ENCODE results near the gene HS6ST3.

DNA sequence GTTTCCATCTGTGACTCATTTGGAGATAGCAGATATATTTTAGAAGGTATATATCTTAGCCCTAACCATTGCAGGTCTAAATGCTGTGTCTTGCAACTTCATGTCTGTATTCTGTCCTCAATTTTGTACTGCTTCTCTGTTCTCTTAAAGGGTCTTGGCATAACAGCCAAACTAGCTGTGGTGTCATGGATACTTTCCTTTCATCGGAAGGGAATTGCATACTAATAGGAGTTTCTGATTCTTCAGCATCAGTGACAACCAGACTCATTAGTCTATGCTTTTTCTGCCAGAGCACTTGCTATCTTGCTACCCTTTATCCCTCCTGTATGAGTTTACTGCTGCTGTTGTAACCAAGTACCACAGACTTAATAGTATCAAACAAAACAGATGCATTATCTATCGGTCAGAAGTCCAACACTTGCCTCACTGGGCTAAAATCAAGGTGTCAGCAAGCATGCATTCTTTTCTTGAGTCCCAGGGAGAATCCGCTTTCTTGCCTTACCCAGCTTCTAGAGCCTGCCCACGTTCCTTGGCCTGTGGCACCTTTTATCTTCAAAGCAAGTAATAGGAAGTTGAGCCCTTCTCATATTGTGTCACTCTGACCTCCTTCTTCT is 253.1 kb downstream of the HS6ST3 start:
- TF ChIP-seq, protein P1, sequence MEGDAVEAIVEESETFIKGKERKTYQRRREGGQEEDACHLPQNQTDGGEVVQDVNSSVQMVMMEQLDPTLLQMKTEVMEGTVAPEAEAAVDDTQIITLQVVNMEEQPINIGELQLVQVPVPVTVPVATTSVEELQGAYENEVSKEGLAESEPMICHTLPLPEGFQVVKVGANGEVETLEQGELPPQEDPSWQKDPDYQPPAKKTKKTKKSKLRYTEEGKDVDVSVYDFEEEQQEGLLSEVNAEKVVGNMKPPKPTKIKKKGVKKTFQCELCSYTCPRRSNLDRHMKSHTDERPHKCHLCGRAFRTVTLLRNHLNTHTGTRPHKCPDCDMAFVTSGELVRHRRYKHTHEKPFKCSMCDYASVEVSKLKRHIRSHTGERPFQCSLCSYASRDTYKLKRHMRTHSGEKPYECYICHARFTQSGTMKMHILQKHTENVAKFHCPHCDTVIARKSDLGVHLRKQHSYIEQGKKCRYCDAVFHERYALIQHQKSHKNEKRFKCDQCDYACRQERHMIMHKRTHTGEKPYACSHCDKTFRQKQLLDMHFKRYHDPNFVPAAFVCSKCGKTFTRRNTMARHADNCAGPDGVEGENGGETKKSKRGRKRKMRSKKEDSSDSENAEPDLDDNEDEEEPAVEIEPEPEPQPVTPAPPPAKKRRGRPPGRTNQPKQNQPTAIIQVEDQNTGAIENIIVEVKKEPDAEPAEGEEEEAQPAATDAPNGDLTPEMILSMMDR (IDR thresholded peaks at IDR 0.05) = no peak
- TF ChIP-seq EP300 (IDR thresholded peaks at IDR 0.05; ENCODE audit: low read depth) (no peak), POLR2A (IDR thresholded peaks at IDR 0.05) (no peak), POLR2AphosphoS5 (IDR thresholded peaks at IDR 0.05) (no peak)

Data from transverse colon (tissue), 4 donors.